HG02943 (cell line): ENCODE measurements around the gene ARHGAP18.

Experiments used
- ATAC-seq: cut with Tn5 transposase; IDR thresholded peaks from one replicate; pipeline ENCODE4 v1.9.1; 2021; ENCODE audit warnings: mild to moderate bottlenecking, low read depth, moderate library complexity; ENCODE audit not compliant: unreplicated experiment

The ARHGAP18 gene

DNA sequence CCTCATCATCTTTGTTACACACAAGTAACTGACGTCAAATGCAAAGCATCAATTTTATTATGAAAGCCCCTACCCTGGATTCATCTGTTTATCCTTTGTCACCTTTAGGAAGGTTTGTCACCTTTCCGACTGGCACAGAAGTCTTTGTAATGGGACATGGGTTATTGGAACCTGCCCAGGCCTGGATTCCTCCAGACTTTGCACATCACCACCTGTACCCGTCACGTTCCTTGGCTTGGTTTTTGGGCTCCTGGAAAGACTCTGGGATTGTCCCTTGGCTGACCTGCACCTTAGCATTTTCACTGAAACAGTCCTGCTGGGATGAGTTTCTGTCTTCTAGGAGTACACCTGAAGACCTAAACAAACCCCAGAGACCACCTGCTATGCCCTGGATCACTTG lies 15.4 kb upstream of the ARHGAP18 start:
- no peak for ATAC-seq

DNA sequence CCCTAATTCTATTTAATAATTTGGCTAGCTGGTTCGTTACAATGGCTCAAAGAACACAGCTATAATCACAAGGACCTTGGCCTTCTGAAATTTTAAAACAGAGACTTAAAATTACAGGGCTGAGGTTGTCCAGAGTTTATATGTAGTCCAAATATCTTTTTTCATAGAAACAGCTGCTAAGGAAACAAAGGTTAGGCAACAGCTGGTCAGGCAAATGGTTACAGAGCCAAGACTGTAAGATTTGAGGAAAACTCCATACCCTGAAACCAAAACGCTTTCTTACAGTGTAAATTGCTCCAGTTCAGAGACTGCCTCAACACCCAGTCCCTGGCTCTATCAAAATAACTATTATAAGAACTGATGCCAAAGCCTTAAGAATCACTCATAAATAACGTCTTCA lies 9.7 kb upstream of the ARHGAP18 start:
- ATAC-seq = no peak

DNA sequence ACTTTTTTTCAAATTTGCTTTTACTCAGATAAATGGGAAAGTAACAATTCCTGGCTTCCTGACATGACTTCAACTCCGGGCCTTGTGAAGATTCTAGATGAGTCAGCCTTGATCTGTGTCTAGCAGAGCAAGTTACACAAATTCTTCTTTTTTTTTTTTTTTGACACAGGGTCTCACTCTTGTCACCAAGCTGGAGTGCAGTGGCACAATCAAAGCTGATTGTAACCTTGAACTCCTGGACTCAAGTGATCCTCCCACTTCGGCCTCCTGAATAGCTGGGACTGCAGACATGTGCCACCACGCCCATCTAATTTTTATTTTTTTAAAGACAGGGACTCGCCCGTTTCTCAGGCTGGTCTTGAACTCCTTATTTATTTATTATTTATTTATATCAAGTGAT lies 7.3 kb upstream of the ARHGAP18 start:
- ATAC-seq = no peak

DNA sequence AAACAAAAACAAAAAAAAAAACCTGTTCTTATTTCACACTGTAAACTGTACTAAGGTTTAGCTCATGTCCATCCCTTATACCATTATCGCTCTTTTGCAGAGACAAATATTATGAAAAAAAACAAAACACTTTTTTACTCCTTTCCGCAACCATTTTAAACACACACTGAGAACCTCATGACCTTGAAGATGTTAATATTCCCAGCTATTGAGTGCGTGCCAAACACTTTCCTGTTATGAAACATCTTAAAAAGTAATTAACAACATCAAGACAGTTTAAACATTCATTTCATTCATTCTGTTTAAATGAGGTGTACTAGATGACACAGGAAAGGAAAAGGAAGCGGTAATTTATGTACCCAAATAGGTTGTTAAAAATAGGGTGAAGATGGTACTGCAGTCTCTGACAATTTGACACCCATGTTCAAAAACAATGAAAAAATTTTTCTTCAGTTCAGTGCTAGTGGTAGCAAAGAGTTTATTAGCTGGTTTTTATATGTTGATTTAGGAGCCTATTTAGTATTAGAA lies 3.9 kb upstream of the ARHGAP18 start:
- ATAC-seq = no peak

DNA sequence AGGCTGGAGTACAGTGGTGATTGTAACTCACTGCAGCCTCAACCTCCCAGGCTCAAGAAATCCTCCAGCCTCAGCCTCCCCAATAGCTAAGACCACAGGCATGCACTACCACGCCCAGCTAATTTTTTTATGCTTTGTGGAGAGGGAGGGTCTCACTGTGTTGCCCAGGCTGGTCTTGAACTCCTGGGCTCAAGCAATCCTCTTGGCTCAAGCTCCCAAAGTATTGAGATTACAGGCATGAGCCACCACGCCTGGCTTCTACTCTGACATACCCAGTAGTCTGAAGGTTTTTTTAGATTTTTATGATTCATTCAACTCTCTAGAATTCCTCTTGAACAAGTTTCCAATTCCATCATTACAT lies 1.3 kb upstream of the ARHGAP18 start:
- no peak for ATAC-seq

DNA sequence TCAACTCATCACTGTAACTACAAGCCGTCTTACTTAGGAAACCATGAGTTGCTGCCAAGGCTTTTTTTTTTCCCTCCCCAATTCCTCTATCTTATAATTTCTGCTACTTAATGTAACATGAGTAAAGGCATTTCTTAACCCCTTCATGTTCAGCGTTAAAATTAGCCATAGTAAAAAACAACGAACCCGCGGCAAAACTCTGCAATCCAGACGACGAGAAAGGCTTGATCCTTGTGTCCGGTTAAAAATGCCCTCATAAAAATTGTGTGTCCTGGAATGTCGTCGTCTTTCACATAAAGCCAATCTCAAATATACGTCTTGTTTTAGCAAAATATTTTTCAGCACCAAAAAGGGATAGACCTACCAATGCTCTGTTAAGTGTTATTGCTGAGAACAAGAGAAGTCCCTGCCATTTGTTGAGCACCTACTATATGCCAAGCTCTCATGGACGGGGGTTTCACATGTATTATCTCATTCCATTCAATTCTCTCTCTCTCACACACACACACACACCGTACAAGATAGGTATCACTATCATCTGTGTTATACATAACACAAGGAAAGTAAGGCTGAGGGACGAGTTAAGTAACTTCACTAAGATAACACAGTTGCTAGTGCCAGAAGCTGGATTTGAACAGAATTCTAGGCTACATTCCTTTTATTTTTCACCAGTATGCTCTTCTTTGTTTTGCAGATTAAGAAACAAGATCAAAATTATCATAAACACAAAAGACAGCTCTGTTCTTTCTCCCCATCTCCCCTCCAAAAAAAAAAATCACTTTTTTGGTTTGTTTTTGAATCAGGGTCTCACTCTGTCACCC lies 683 bp upstream of the ARHGAP18 start:
- no peak for ATAC-seq

DNA sequence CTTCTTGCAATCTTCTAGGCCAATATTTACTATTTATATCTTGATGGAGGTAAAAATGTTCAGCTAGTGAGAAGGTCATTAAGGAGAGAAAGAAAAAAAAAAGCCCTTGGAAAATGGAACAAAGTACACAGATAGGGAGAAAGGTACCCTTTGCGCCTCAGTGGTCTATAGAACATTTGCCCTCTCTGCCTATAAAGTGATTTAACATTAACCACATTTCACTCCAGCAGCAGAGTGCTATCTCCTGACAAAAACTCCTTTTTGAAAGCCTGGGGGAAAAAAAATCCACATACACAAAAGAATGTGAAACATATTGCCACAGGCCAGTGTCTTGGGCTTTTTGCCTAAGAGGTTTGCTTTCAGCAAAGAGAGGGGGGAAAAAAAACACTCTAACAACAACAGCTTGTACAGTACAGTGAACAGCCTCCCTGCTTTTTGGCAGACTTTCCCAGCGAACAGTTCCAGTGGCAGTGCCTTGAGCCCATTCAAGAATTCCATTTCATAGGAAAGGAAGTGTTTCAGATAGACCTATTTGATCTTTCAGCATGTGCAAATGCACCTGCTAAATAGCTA lies 695 bp downstream of the ARHGAP18 start:
- peak; percentile 10 for ATAC-seq

DNA sequence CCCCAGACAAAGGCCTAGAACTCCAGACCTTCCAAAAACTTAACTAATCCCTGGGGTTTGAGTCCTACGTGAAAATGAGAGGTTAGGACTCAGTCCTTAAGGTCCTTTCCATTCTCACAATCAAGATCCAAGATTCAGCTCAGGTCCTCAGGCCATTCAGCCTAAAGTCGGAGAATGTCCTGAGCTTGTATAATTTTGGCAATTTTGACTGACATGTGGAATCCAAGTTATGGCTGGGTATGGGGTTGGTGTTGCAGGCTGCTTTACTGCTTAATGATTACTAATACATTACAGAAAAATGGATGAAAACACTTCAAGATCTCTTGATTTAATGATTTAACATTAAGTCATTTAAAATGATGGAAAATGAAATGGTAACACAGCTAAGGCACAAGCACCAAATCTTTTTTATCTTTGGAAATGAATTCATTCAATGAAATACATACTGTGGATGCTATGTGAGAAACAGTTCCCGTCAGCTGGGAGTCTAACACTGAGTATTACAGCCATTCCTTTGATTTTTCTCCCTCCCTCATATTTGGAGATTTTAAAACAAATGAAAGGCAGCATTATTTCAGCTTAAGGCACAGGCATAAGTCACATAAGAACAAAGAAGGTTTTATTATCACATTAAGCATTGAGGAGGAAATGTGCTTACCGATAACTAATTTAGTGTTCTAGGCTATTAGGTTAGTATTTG lies 1.3 kb downstream of the ARHGAP18 start:
- ATAC-seq = no peak

DNA sequence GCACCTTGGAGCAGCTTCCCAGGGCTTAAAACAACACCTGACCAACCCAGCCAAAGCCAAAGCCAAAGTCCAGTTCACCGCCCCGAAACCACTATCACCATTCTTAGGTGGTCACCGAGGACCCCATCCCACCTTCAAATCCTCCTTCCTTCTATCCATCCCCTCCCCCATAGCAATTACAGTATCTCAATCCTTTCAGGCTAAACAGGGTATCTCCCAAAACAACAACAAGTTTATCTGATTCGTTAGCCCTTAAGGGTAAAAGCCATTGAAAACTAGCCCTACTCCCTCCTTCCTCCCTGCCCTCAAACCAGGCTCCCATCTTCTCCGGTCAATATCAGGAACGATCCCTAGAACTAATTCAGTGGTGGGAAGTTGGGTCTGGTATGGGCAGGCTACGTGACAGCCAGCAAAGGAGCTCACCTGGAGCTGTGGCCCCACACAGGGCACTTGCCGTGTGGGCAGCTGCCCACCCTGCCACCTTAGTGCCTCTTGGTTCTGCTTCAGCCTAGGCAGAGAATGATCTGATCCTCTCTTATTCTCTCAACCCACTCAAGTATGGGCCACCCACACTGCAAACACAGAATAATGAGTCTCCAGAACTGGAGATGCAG lies 2.0 kb downstream of the ARHGAP18 start:
- ATAC-seq = no peak

DNA sequence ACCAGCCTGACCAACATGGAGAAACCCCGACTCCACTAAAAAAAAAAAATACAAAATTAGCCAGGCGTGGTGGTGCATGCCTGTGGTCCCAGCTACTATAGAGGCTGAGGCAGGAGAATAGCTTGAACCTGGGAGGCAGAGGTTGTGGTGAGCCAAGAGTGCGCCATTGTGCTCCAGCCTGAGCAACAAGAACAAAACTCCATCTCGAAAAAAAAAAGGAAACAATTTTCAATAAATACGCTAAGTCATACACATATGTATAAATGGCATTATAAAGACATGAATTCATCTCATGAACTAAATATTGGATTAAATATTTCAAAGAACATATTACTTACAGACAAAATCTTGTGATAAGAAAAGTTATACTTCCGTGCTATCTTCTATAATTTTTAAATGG lies 2.9 kb downstream of the ARHGAP18 start:
- ATAC-seq = no peak

DNA sequence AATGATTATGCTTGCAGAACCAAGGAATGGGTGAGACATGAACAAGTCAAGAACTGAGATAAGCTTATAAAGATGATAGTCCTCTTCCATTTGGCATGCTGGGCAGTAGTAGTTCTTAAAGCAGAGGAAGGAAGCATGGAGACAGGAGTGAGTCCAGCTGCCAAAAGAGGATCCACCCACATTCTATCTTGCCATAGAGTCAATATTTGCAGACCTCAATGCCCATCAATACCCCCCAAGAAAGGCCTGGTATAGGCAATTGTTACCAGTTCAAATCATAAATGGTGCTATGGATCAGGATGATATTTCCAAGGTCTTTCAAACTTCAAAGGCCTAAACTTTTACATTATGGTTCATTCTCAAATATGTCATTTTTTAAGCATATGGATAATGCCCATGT lies 4.8 kb downstream of the ARHGAP18 start:
- ATAC-seq = no peak

DNA sequence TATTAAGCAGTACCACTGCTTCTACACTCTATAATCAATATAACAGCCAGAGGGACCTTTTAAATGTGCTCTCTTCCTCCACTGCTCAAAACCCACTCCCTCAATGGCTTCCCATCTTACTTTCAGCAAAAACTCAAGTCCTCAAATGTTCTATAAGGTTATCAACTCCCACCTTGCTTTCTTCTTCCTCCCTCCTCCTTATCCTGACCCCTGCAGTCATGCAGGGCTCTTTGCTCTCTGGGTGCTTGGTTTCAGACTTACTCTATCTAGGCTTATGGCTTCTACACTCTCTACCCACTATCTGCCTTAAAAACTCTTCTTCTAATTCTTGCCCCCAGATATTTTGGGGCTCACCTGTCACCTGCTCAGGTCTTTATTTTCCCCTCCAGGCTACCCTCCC lies 5.3 kb downstream of the ARHGAP18 start:
- no peak for ATAC-seq

DNA sequence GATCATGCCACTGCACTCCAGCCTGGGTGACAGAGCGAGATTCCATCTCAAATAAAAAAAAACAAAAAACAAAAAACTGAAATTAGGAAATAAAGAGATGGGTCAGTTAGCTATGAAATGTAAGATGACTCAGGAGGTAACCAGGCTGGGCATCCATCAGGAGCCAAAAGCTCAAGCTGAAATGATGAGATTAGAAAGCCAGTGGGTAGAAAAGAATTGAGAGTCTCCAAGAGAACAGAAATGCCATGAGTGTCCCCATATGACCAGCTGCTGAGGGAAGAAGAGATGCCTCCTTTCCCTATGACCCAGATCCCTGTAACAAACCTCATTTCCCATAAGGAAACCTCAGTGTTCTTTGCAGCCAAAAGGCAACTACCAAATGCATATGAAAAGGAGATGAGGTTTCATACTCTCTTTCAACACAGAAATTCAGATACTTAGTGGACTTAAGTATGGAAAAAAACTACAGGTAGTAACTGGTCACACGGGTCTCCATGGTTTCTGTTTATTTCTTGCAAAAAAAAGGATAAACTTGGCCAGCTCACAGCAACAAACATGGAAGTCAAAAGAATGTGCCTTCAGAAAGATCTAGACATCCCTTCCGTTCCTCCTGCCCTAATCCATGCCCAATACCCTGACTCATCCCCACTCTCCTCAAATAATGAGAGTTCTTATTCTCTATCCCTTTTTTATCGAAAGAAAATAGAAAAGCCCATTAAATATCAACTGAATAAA lies 8.1 kb downstream of the ARHGAP18 start:
- ATAC-seq = no peak

DNA sequence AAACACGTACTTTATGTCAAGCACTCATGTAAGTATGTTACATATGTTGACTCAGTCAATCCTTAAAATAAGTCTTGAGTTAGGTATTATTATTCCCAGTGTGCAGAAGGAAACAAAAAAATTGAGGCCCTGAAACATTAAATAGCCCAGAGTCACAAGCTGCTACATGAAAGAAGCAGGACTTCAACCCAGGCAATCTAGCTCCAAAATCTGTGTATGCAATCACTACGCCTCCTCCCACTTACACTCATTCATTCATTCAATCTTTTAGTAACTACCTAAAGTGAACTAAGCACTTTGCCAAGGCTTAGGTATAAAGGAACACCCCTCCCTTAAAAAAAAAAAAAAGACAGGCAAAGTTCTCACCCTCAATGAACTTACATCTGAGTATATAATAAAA lies 9.3 kb downstream of the ARHGAP18 start:
- ATAC-seq = no peak

DNA sequence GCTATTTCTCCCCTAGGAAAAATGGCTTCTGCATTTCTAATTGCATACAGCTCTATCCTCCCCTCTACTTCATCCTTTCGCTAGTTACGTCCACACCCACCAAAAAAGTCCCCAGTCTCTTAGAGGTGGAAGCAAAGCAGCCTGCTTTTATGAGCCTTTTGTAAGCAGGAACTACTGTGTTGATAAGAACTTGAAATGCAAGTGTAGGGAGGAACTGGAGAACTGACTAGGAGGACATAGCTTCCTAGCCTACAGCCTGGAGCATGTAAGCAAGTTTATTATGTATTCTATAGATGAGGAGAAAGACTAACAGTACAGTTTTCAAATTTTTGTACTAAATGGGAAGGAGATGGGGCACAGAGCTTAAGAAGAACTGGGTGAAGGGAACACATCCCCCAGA lies 10.3 kb downstream of the ARHGAP18 start:
- ATAC-seq = no peak

DNA sequence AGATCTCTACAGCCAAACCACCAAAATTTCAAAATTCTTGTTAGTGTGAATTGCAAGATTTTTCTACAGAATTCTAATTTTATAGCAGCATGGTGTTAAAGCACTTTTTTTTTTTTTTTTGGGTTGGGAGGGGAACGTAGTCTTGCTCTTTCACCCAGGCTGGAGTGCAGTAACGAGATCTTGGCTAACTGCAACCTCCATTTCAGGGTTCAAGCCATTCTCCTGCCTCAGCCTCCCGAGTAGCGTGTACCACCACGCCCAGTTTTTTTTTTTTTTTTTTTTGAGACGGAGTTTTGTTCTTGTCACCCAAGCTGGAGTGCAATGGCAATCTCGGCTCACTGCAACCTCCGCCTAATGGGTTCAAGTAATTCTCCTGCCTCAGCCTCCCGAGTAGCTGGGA lies 11.5 kb downstream of the ARHGAP18 start:
- no peak for ATAC-seq

DNA sequence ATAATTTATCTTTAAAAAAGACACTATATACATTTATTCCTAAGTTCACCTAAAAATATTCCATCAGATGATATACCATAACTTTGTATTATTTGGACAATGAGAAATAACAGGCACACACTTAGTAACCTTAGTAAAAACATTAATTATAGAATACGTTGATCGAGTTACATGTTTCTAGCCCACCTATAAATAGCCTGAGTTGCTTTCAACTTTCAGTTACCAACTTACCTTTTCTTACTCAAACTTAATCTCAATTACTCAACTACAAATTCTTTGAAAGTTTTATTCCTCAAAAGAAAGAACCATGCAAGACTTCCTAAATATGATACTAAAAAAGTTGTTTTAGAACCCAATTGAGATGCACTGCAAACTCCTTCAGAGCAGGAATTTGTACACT lies 12.2 kb downstream of the ARHGAP18 start:
- no peak for ATAC-seq

DNA sequence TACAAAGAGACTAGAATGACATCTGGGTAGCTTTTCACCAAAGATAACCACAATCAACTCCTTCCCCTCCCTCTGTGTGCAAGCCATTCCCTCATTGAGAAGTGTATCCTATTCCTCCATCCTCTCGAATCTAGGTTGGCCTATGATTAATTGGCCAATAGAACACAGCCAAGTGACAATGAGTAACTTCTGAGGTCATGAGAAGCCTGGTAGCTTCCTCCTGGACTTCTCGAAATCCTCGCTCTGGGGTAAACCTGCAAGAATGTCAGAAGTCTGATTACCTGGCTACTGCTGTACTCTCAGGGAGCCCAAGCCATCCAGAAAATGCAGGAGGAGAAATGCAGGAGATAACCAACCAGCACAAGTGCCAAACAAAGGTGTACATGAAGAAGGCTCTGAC lies 13.1 kb downstream of the ARHGAP18 start:
- no peak for ATAC-seq

DNA sequence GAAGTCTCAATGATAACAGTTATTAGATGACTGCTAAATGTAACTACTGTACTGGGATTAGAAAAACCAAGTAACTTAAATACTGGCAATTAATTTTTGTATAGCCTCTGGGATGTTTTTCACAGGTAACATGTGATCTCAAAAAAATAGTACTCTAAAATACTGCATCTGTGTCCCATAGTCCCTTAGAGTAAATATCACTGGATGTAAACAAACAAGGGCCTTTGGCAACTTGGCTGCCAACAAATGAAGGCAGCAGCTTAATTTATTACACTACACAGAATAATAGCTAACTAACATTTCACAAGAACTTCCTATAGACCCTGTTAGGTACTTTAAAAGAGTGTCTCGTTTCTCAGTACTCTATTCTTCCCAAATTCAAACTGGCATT lies 14.0 kb downstream of the ARHGAP18 start:
- no peak for ATAC-seq

DNA sequence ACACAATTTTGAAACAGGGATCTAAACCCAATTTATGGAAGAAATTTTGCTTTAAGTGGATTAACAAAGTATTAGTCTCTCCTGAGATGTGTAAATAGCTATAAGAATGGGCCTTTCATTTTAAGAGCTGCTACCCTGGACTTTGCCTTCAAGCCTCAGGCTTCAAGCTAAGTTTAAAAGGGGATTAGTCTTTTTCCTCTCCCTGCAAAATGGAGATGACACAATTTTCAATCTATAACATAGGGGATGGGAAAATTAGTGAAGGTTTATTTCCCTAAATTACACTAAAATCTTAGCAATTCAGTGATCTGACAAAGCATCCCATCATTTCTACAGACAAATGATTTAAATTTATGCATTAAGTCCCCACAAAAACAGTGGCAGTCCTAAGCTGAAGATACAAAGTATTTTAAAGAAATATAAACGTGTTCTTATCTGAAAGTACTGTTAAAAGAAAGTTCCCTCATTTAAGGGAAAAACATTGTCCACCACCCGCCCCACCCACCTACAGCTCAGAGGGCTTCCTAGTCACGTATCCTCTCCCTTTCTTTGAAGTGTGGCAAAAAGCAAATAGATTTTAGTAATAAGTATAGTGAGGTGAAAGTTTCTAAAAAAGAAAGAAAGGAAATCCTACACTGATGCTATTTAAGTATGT lies 14.5 kb downstream of the ARHGAP18 start:
- ATAC-seq = peak; percentile 61
